Ovary (tissue), 9 donors: ENCODE data around the gene C4A. TPM values are rescaled to one million over a fixed set of nuclear protein-coding genes. Genes with fewer than 3 reads are reported as not detected.

Experiments used
- DNase-seq, 5 donors: peaks; one replicate each; pipeline ENCODE4 v3.0.0-alpha.2; 2019 to 2020
- H3K27ac ChIP-seq, 2 donors: fragments of 200-600 bp; one replicate each; pipeline versions ENCODE4 v1.5.1 to v1.8.0; 2019 to 2022
- H3K27me3 ChIP-seq: fragments of 200-600 bp; one replicate; pipeline ENCODE4 v1.8.0; 2022
- H3K36me3 ChIP-seq: fragments of 200-600 bp; sonication (generic); one replicate; pipeline ENCODE4 v1.5.1; 2019
- H3K4me1 ChIP-seq: one replicate; pipeline ENCODE4 v1.8.1; 2013; ENCODE audit warnings: mild to moderate bottlenecking, moderate library complexity; ENCODE audit not compliant: insufficient read depth
- H3K4me3 ChIP-seq: fragments of 200-600 bp; sonication (generic); one replicate; pipeline ENCODE4 v1.5.1; 2017
- H3K9me3 ChIP-seq, 2 donors: fragments of 200-600 bp in 1 of 2; sonication (generic) in 1 of 2; one replicate each; pipeline versions ENCODE4 v1.5.1 to v1.8.1; 2013 to 2019; ENCODE audit warnings: mild to moderate bottlenecking in 1 of 2, moderate library complexity in 1 of 2
- CTCF ChIP-seq, 3 donors: fragments of 450-650 bp in 2 of 3; fragments of 200-600 bp in 1 of 3; IDR thresholded peaks; one replicate each; pipeline versions ENCODE4 v1.5.1 to v1.8.0; 2016 to 2022; ENCODE audit warnings: antibody characterized with exemption in 3 of 3, mild to moderate bottlenecking in 1 of 3
- EP300 ChIP-seq: sonication (generic); formaldehyde crosslinking; IDR thresholded peaks from one replicate; pipeline ENCODE4 v1.6.1; 2017; ENCODE audit warnings: antibody characterized with exemption
- POLR2A ChIP-seq: fragments of 450-650 bp; IDR thresholded peaks from one replicate; pipeline ENCODE4 v1.6.1; 2017; ENCODE audit warnings: antibody characterized with exemption, mild to moderate bottlenecking, moderate library complexity
- WGBS, 3 donors: extraction: QIAGEN DNeasy Blood & Tissue Kit in 1 of 3; methylation state at CpG; one replicate each; pipeline versions ENCODE4 v1.1.5 to v1.1.7; 2013 to 2017; 5-methylcytosine and 5-hydroxymethylcytosine counted together
- intact Hi-C, 4 donors: fragments of 100-400 bp; cut with DNase I; formaldehyde crosslinking; loops; one replicate each; pipeline versions ENCODE4 v1.11.0 to v1.15.1; 2022 to 2023
- polyA plus RNA-seq, 2 donors: library from polyadenylated mRNA; stranded (reverse); fragments of 200-250 nt in 1 of 2; fragments of 350-450 nt in 1 of 2; fragmentation: Illumina TruSeq in 1 of 2; extraction: RNeasy Lipid Tissue Mini Kit (QIAGEN cat#74804) in 1 of 2; gene quantifications; one replicate each; pipeline ENCODE4 v1.2.3, GENCODE V29; 2013 to 2014
- total RNA-seq, 7 donors: library from RNA; depleted of rRNA in 2 of 7; stranded (reverse); fragments of >200 nt in 2 of 7; fragmentation: NEBNext Ultra II Directional in 3 of 7; extraction: Animal tissue kit (Norgen Biotek cat#: 25700) in 3 of 7; gene quantifications; one replicate each; pipeline versions ENCODE4 v1.1.0 to v1.2.4, GENCODE V29; 2016 to 2023
- donor health status: DM: no; HTN: no; CAD: no; lungs with moderate emphysema.
- donor health status: DM: no; HTN: no; CAD: no.
- donor health status: Bipolar disorder and iron deficiency.
- donor health status: DM: yes; HTN: yes; CAD: no.
- donor health status: DM: no; HTN: no; CAD: no.
- donor health status: DM: yes; HTN: yes; CAD: no.

The C4A gene
- total and polyA plus RNA-seq, 9 donors, result 114 to 1,617 (median 248) TPM

GRCh38 chr6:31940256-31940664, 41.6 kb upstream of the C4A start:
- Histone ChIP-seq H3K27ac (no peak overlapping the region), H3K36me3 (no peaks in the 10 kb centered on the region), H3K9me3 (no peaks in the 10 kb centered on the region), H3K4me3 (no peak overlapping the region), H3K27me3 (no peaks in the 10 kb centered on the region), H3K4me1 (peaks cover 4% of the 10 kb centered on the region)
- TF ChIP-seq CTCF (IDR thresholded peaks at IDR 0.05), result no peak
- no peak for TF ChIP-seq EP300
- no peak for TF ChIP-seq POLR2A
- intact Hi-C loops, result loop anchor here in 1 of 4 donors (10.0 kb wide), 1 partner anchor 1345 kb away; the partner anchor contains the start of genes PFDN6 and WDR46
- WGBS, 3 donors, result 2 to 10% (median 4%) methylated on average over 6 of the region's 6 CpGs
- DNase-seq, result no peak

- no peaks in the 10 kb centered on the region for H3K27me3 ChIP-seq
- H3K9me3 ChIP-seq, result no peaks in the 10 kb centered on the region
- 84 to 88% (median 87%) methylated on average over 3 of the region's 3 CpGs for WGBS, 3 donors
- peaks cover 7% of the 10 kb centered on the region for H3K4me1 ChIP-seq
- DNase-seq, result no peak
- no peak for TF ChIP-seq CTCF (IDR thresholded peaks at IDR 0.05)
- TF ChIP-seq POLR2A, result no peak
- TF ChIP-seq EP300, result no peak
- intact Hi-C loops, result loop anchor here in 1 of 4 donors (10.0 kb wide), 1 partner anchor 1341 kb away; the partner anchor contains the start of genes PFDN6 and WDR46
- no peaks in the 10 kb centered on the region for H3K36me3 ChIP-seq
- H3K4me3 ChIP-seq, result no peak overlapping the region
- no peak overlapping the region for H3K27ac ChIP-seq
Measured at GRCh38 chr6:31943742-31944141, 38.1 kb upstream of the C4A start.

GRCh38 chr6:31945154-31945506, 36.7 kb upstream of the C4A start:
- Histone ChIP-seq H3K4me1 (peaks cover 7% of the 10 kb centered on the region), H3K4me3 (peak overlapping the region; percentile 23), H3K27ac (peak overlapping the region; percentile 9 to 75), H3K27me3 (no peaks in the 10 kb centered on the region), H3K36me3 (no peaks in the 10 kb centered on the region), H3K9me3 (no peaks in the 10 kb centered on the region)
- DNase-seq, result no peak
- TF ChIP-seq POLR2A (no peak), CTCF (IDR thresholded peaks at IDR 0.05) (no peak), EP300 (no peak)
- 67 to 74% (median 68%) methylated on average over 9 of the region's 9 CpGs for WGBS, 3 donors
- intact Hi-C loops, result loop anchor here in 1 of 4 donors (10.0 kb wide), 1 partner anchor 1340 kb away; the partner anchor contains the start of genes PFDN6 and WDR46

- TF ChIP-seq EP300 (peak; percentile 37), CTCF (IDR thresholded peaks at IDR 0.05) (no peak), POLR2A (no peak)
- Histone ChIP-seq H3K4me3 (peak within 1 kb of the TSS; percentile 23), H3K4me1 (peaks cover 6% of the 10 kb centered on the region), H3K9me3 (no peaks in the 10 kb centered on the region), H3K36me3 (no peaks in the 10 kb centered on the region), H3K27me3 (no peaks in the 10 kb centered on the region), H3K27ac (peak within 1 kb of the TSS; percentile 9 to 75)
- peak; percentile 77 to 90 (median 82) for DNase-seq
- intact Hi-C loops, result loop anchor here in 1 of 4 donors (10.0 kb wide), 1 partner anchor 1339 kb away; the partner anchor contains the start of genes PFDN6 and WDR46
- 28 to 38% (median 33%) methylated on average over 11 of the region's 11 CpGs for WGBS, 3 donors
Measured at GRCh38 chr6:31945507-31946369, 36.1 kb upstream of the C4A start, which contains the start of gene CFB. Gene CFB (plus strand): TSS chr6:31946095. CDS start chr6:31946222, 127 bp downstream.
